ENCODE measurements around the gene ZDHHC16. TPM values are rescaled to one million over a fixed set of nuclear protein-coding genes. Genes with fewer than 3 reads are reported as not detected.
"Not testable (repeated sequence)": the region's sequence is repeated elsewhere in the genome, so short reads cannot be mapped to it uniquely, and the experiment has no call there.

ZDHHC16 gene
- total and polyA plus RNA-seq, 7 donors: 19.7 to 44.9 (median 23.3) TPM

- intact Hi-C loops (cut with DNase I): no loop called here
- Histone ChIP-seq H3K4me3 (no peak overlapping the region), H3K4me1 (no peaks in the 10 kb centered on the region), H3K9me3 (no peaks in the 10 kb centered on the region), H3K36me3 (ENCODE audit: insufficient read depth in 1 of 2, low read depth in 1 of 2) (peaks cover 12 to 100% of the 10 kb centered on the region in 2 donors), H3K27ac (no peak overlapping the region), H3K27me3 (ENCODE audit: insufficient read depth in 3 of 3, low read length in 2 of 3) (no peaks in the 10 kb centered on the region)
- DNase-seq (no peak), ATAC-seq (no peak)
- WGBS, 3 donors: 96 to 98% (median 98%) methylated on average over 4 of the region's 4 CpGs
- no peak for TF ChIP-seq CTCF (IDR thresholded peaks at IDR 0.05)
Observed at GRCh38 chr10:97474918-97475317, 28.9 kb downstream of the ZDHHC16 start.

GRCh38 chr10:97475936-97476594, 30.1 kb downstream of the ZDHHC16 start:
- ATAC-seq: peak; percentile 28 to 69 (median 42)
- no peaks in the 10 kb centered on the region for H3K4me1 ChIP-seq
- H3K9me3 ChIP-seq: no peaks in the 10 kb centered on the region
- no peak for DNase-seq
- H3K36me3 ChIP-seq (ENCODE audit: insufficient read depth in 1 of 2, low read depth in 1 of 2): peaks cover 12 to 100% of the 10 kb centered on the region in 2 donors
- H3K27ac ChIP-seq: no peak overlapping the region
- no peak overlapping the region for H3K4me3 ChIP-seq
- no peaks in the 10 kb centered on the region for H3K27me3 ChIP-seq (ENCODE audit: insufficient read depth in 3 of 3, low read length in 2 of 3)
- no peak for TF ChIP-seq CTCF (IDR thresholded peaks at IDR 0.05)
- WGBS, 3 donors: 61 to 79% (median 68%) methylated on average over 2 of the region's 2 CpGs
- intact Hi-C loops (cut with DNase I): no loop called here

GRCh38 chr10:97479410-97479809, 33.4 kb downstream of the ZDHHC16 start:
- WGBS, 3 donors: 87 to 93% (median 87%) methylated on average over 4 of the region's 4 CpGs

GRCh38 chr10:97479939-97480338, 34.0 kb downstream of the ZDHHC16 start:
- H3K36me3 ChIP-seq (ENCODE audit: insufficient read depth in 1 of 2, low read depth in 1 of 2): peaks cover 12 to 80% of the 10 kb centered on the region in 2 donors
- no peaks in the 10 kb centered on the region for H3K4me1 ChIP-seq
- no peaks in the 10 kb centered on the region for H3K9me3 ChIP-seq
- H3K4me3 ChIP-seq: no peak overlapping the region
- TF ChIP-seq CTCF (IDR thresholded peaks at IDR 0.05): no peak
- no peaks in the 10 kb centered on the region for H3K27me3 ChIP-seq (ENCODE audit: insufficient read depth in 3 of 3, low read length in 2 of 3)
- 74 to 79% (median 76%) methylated on average over 9 of the region's 9 CpGs for WGBS, 3 donors
- intact Hi-C loops (cut with DNase I): no loop called here
- ATAC-seq (no peak), DNase-seq (no peak)
- H3K27ac ChIP-seq: no peak overlapping the region

More at GRCh38 chr10:97479410-97479809, 33.4 kb downstream of the ZDHHC16 start:
- peaks cover 12 to 85% of the 10 kb centered on the region in 2 donors for H3K36me3 ChIP-seq (ENCODE audit: insufficient read depth in 1 of 2, low read depth in 1 of 2)
- ATAC-seq; DNase-seq; H3K27me3 ChIP-seq (ENCODE audit: insufficient read depth in 3 of 3, low read length in 2 of 3); H3K4me3 ChIP-seq; H3K4me1 ChIP-seq; H3K9me3 ChIP-seq; H3K27ac ChIP-seq; intact Hi-C loops (cut with DNase I): not testable (repeated sequence)

- no peaks in the 10 kb centered on the region for H3K9me3 ChIP-seq
- 90 to 95% (median 94%) methylated on average over 4 of the region's 4 CpGs for WGBS, 3 donors
- H3K4me3 ChIP-seq: no peak overlapping the region
- H3K4me1 ChIP-seq: peaks cover 5% of the 10 kb centered on the region
- intact Hi-C loops (cut with DNase I): no loop called here
- H3K27me3 ChIP-seq (ENCODE audit: insufficient read depth in 3 of 3, low read length in 2 of 3): no peaks in the 10 kb centered on the region
- ATAC-seq (no peak), DNase-seq (no peak)
- peaks cover 12 to 72% of the 10 kb centered on the region in 2 donors for H3K36me3 ChIP-seq (ENCODE audit: insufficient read depth in 1 of 2, low read depth in 1 of 2)
- no peak for TF ChIP-seq CTCF (IDR thresholded peaks at IDR 0.05)
- H3K27ac ChIP-seq: no peak overlapping the region
Observed at GRCh38 chr10:97481071-97481470, 35.1 kb downstream of the ZDHHC16 start.

Measured in psoas muscle (tissue), 8 donors.